Stimulated activated CD4-positive, alpha-beta T cell treated with anti-CD3 and anti-CD28 coated beads, Interleukin-1b, Interleukin-23, amount 100 ng/mL, for 48 hours (primary cell): ENCODE results near the gene LMO4.

ENCODE experiments used
- DNase-seq: peaks from one replicate; pipeline ENCODE4 v3.0.0-alpha.2; 2020

Gene LMO4

GRCh38 chr1:87329051-87329525, 408 bp downstream of the LMO4 start:
- DNase-seq: peak; percentile 23

- DNase-seq: no peak
Observed at GRCh38 chr1:87329526-87330056, 911 bp downstream of the LMO4 start.

- DNase-seq: no peak
Observed at GRCh38 chr1:87330057-87330884, 1.6 kb downstream of the LMO4 start.

- no peak for DNase-seq
Observed at GRCh38 chr1:87330885-87331364, 2.2 kb downstream of the LMO4 start.

GRCh38 chr1:87331365-87332241, 2.9 kb downstream of the LMO4 start:
- DNase-seq: peak; percentile 24

- no peak for DNase-seq
Observed at GRCh38 chr1:87333692-87334347, 5.1 kb downstream of the LMO4 start.

GRCh38 chr1:87334351-87335174, 5.9 kb downstream of the LMO4 start:
- no peak for DNase-seq

GRCh38 chr1:87335175-87335884, 6.7 kb downstream of the LMO4 start:
- peak; percentile 54 for DNase-seq

- no peak for DNase-seq
Observed at GRCh38 chr1:87336623-87337067, 8.0 kb downstream of the LMO4 start.

- no peak for DNase-seq
Observed at GRCh38 chr1:87337606-87338005, 8.9 kb downstream of the LMO4 start.

- no peak for DNase-seq
Observed at GRCh38 chr1:87338566-87338965, 9.9 kb downstream of the LMO4 start.

- DNase-seq: no peak
Observed at GRCh38 chr1:87344231-87344630, 15.6 kb downstream of the LMO4 start.

GRCh38 chr1:87346130-87346814, 17.6 kb downstream of the LMO4 start:
- DNase-seq: no peak

GRCh38 chr1:87348341-87349019, 19.8 kb downstream of the LMO4 start:
- DNase-seq: no peak

GRCh38 chr1:87349036-87349435, 20.4 kb downstream of the LMO4 start:
- no peak for DNase-seq

GRCh38 chr1:87355894-87356293, 27.2 kb downstream of the LMO4 start:
- DNase-seq: no peak

- no peak for DNase-seq
Observed at GRCh38 chr1:87356591-87356990, 27.9 kb downstream of the LMO4 start.

- no peak for DNase-seq
Observed at GRCh38 chr1:87358219-87358618, 29.5 kb downstream of the LMO4 start.

GRCh38 chr1:87359586-87359985, 30.9 kb downstream of the LMO4 start:
- no peak for DNase-seq
